HG03175 (cell line): ENCODE data around the gene KRTAP5-8.
"Not testable (repeated sequence)": the region's sequence is repeated elsewhere in the genome, so short reads cannot be mapped to it uniquely, and the experiment has no call there.

Source experiments
- ATAC-seq: cut with Tn5 transposase; IDR thresholded peaks from one replicate; pipeline ENCODE4 v1.9.1; 2021; ENCODE audit warnings: mild to moderate bottlenecking, moderate library complexity; ENCODE audit not compliant: unreplicated experiment

KRTAP5-8 gene

GRCh38 chr11:71568704-71569349, 31.0 kb downstream of the KRTAP5-8 start:
- ATAC-seq: no peak

GRCh38 chr11:71571101-71571850, 33.5 kb downstream of the KRTAP5-8 start:
- ATAC-seq: not testable (repeated sequence)

- no peak for ATAC-seq
Observed at GRCh38 chr11:71572811-71573210, 35.0 kb downstream of the KRTAP5-8 start.

GRCh38 chr11:71574418-71574817, 36.6 kb downstream of the KRTAP5-8 start:
- no peak for ATAC-seq

GRCh38 chr11:71575723-71576424, 38.0 kb downstream of the KRTAP5-8 start:
- ATAC-seq: no peak

GRCh38 chr11:71576688-71577465, 39.1 kb downstream of the KRTAP5-8 start:
- ATAC-seq: not testable (repeated sequence)

- no peak for ATAC-seq
Observed at GRCh38 chr11:71577469-71578004, 39.7 kb downstream of the KRTAP5-8 start.

GRCh38 chr11:71579513-71579912, 41.7 kb downstream of the KRTAP5-8 start:
- ATAC-seq: not testable (repeated sequence)

- no peak for ATAC-seq
Observed at GRCh38 chr11:71580057-71581003, 42.5 kb downstream of the KRTAP5-8 start.

GRCh38 chr11:71581826-71582225, 44.0 kb downstream of the KRTAP5-8 start:
- ATAC-seq: no peak

GRCh38 chr11:71582309-71582895, 44.6 kb downstream of the KRTAP5-8 start, which contains the start of gene KRTAP5-11:
TSS of gene KRTAP5-11 (minus strand) at chr11:71582875. CDS start at chr11:71582837, 38 bp downstream.
- ATAC-seq: no peak

GRCh38 chr11:71582969-71583368, 45.1 kb downstream of the KRTAP5-8 start:
- not testable (repeated sequence) for ATAC-seq

- not testable (repeated sequence) for ATAC-seq
Observed at GRCh38 chr11:71585673-71586072, 47.8 kb downstream of the KRTAP5-8 start.

GRCh38 chr11:71588314-71588713, 50.5 kb downstream of the KRTAP5-8 start:
- not testable (repeated sequence) for ATAC-seq
